Measurements from ENCODE around the gene KAT2A.

The KAT2A gene

GRCh38 chr17:42120770-42121769 is at the start of gene KAT2A:
KAT2A (minus strand) TSS chr17:42121367; CDS start chr17:42121304, 63 bp downstream.
- H4K20me1 ChIP-seq (ENCODE audit: low read depth, low read length) = no peaks in the 10 kb centered on the region
- no peaks in the 10 kb centered on the region for H3K27me3 ChIP-seq (ENCODE audit: low read length)
- H3K9me2 ChIP-seq (replicated peaks; ENCODE audit: insufficient read depth, low read length) = no peaks in the 10 kb centered on the region
- H3F3A ChIP-seq (ENCODE audit: insufficient read depth) = peaks cover 8% of the 10 kb centered on the region
- H2AFZ ChIP-seq (ENCODE audit: low read depth, low read length, severe bottlenecking) = peak within 1 kb of the TSS; percentile 70
- H3K79me2 ChIP-seq (ENCODE audit: insufficient read depth, low read length) = no peaks in the 10 kb centered on the region
- TF ChIP-seq, protein P1, sequence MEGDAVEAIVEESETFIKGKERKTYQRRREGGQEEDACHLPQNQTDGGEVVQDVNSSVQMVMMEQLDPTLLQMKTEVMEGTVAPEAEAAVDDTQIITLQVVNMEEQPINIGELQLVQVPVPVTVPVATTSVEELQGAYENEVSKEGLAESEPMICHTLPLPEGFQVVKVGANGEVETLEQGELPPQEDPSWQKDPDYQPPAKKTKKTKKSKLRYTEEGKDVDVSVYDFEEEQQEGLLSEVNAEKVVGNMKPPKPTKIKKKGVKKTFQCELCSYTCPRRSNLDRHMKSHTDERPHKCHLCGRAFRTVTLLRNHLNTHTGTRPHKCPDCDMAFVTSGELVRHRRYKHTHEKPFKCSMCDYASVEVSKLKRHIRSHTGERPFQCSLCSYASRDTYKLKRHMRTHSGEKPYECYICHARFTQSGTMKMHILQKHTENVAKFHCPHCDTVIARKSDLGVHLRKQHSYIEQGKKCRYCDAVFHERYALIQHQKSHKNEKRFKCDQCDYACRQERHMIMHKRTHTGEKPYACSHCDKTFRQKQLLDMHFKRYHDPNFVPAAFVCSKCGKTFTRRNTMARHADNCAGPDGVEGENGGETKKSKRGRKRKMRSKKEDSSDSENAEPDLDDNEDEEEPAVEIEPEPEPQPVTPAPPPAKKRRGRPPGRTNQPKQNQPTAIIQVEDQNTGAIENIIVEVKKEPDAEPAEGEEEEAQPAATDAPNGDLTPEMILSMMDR (IDR thresholded peaks at IDR 0.05; ENCODE audit: insufficient read depth, low read length, poor library complexity, severe bottlenecking) = no peak
- no peak for TF ChIP-seq EZH2phosphoT487 (conservative IDR thresholded peaks at IDR 0.05; ENCODE audit: low read length)
- no peaks in the 10 kb centered on the region for H3K9me3 ChIP-seq (ENCODE audit: insufficient read depth, low read length)
- H3K36me3 ChIP-seq (ENCODE audit: low read length) = 0 out of 2 replicates have a peak, but pooled peaks cover 3% of the 10 kb centered on the region
- peak within 1 kb of the TSS; percentile 53 for H3K27ac ChIP-seq (ENCODE audit: low read depth, low read length)
- H3K4me3 ChIP-seq (ENCODE audit: insufficient read depth, low read length, poor library complexity, severe bottlenecking) = peak within 1 kb of the TSS; percentile 74
- peak within 1 kb of the TSS; percentile 81 for H3K9ac ChIP-seq (ENCODE audit: low read length)
- H3K4me2 ChIP-seq (ENCODE audit: low read depth, low read length, poor library complexity, severe bottlenecking) = peak within 1 kb of the TSS; percentile 75

DNA sequence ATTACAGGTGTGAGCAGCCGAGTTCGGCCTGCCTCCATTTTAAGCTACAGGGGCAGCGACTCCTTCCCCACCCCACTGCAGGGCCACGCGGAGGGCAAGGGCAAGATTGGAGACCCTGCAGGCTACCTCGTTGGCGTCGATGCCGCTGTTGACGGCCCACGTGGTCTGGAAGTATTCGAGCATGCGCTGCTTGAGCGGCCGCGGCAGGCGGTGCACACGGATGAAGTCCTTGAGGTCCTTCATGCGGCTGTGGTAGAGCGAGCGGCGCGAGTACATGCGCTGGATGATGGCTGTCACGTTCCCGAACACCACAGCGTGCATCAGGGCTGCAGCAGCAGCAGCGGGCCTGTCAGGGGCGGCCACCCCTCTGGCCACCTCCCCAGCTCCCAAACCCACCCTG is 48.2 kb upstream of the KAT2A start:
- H2AFZ ChIP-seq (ENCODE audit: low read depth, low read length, severe bottlenecking) = no peak overlapping the region
- H3K27me3 ChIP-seq (ENCODE audit: low read length) = no peaks in the 10 kb centered on the region
- H3K4me2 ChIP-seq (ENCODE audit: low read depth, low read length, poor library complexity, severe bottlenecking) = no peak overlapping the region
- H3K9ac ChIP-seq (ENCODE audit: low read length) = no peak overlapping the region
- H3F3A ChIP-seq (ENCODE audit: insufficient read depth) = no peaks in the 10 kb centered on the region
- no peaks in the 10 kb centered on the region for H3K9me2 ChIP-seq (replicated peaks; ENCODE audit: insufficient read depth, low read length)
- H3K4me3 ChIP-seq (ENCODE audit: insufficient read depth, low read length, poor library complexity, severe bottlenecking) = no peak overlapping the region
- no peaks in the 10 kb centered on the region for H4K20me1 ChIP-seq (ENCODE audit: low read depth, low read length)
- no peaks in the 10 kb centered on the region for H3K9me3 ChIP-seq (ENCODE audit: insufficient read depth, low read length)
- H3K79me2 ChIP-seq (ENCODE audit: insufficient read depth, low read length) = no peaks in the 10 kb centered on the region
- H3K27ac ChIP-seq (ENCODE audit: low read depth, low read length) = no peak overlapping the region
- no peak for TF ChIP-seq EZH2phosphoT487 (conservative IDR thresholded peaks at IDR 0.05; ENCODE audit: low read length)
- TF ChIP-seq, protein P1 (IDR thresholded peaks at IDR 0.05; ENCODE audit: insufficient read depth, low read length, poor library complexity, severe bottlenecking) = no peak
- H3K36me3 ChIP-seq (ENCODE audit: low read length) = no peaks in the 10 kb centered on the region

DNA sequence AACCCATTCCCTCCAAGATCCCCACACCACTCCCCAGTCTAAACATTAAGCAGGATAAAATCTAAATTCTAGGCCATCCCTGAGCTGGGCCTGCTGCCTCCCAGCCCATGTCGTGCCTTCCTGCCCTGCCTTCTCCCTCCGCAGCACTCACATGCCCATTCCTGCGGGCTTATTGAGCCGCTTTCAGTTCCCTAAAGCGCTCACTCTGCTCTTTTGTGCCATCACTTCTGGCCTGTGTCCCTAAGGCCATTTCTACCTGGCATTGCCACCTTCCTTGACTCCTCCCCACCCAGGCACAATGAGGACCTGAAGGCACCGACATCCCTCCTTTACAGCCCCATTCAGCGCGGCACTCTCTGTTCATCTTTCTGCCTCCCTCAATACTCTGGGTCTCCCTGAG is 46.6 kb upstream of the KAT2A start:
- Histone ChIP-seq H3K4me2 (ENCODE audit: low read depth, low read length, poor library complexity, severe bottlenecking) (no peak overlapping the region), H3K9ac (ENCODE audit: low read length) (no peak overlapping the region), H4K20me1 (ENCODE audit: low read depth, low read length) (no peaks in the 10 kb centered on the region), H3K4me3 (ENCODE audit: insufficient read depth, low read length, poor library complexity, severe bottlenecking) (no peak overlapping the region), H2AFZ (ENCODE audit: low read depth, low read length, severe bottlenecking) (no peak overlapping the region), H3K9me2 (replicated peaks; ENCODE audit: insufficient read depth, low read length) (no peaks in the 10 kb centered on the region), H3K36me3 (ENCODE audit: low read length) (no peaks in the 10 kb centered on the region), H3K27ac (ENCODE audit: low read depth, low read length) (no peak overlapping the region), H3K79me2 (ENCODE audit: insufficient read depth, low read length) (no peaks in the 10 kb centered on the region), H3F3A (ENCODE audit: insufficient read depth) (no peaks in the 10 kb centered on the region), H3K9me3 (ENCODE audit: insufficient read depth, low read length) (no peaks in the 10 kb centered on the region), H3K27me3 (ENCODE audit: low read length) (no peaks in the 10 kb centered on the region)
- TF ChIP-seq, protein P1 (IDR thresholded peaks at IDR 0.05; ENCODE audit: insufficient read depth, low read length, poor library complexity, severe bottlenecking) = no peak
- TF ChIP-seq EZH2phosphoT487 (conservative IDR thresholded peaks at IDR 0.05; ENCODE audit: low read length) = no peak
